MM.1S (cell line): Measurements from ENCODE around the gene RUNX1.

Experiments used
- DNase-seq: peaks from one replicate; pipeline ENCODE4 v3.0.0-alpha.2; 2015
- H2AFZ ChIP-seq: fragments of 300-600 bp; sonication (generic); 2 replicates; pipeline ENCODE4 v1.6.0; 2016; ENCODE audit warnings: antibody characterized with exemption, low read length
- H3F3A ChIP-seq: fragments of 300-600 bp; sonication (generic); 2 replicates; pipeline ENCODE4 v1.6.1; 2016; ENCODE audit warnings: mild to moderate bottlenecking, antibody characterized with exemption, low read length, moderate library complexity, mixed read lengths; ENCODE audit not compliant: insufficient read depth
- H3K27ac ChIP-seq: fragments of 300-600 bp; sonication (generic); 2 replicates; pipeline ENCODE4 v1.5.1; 2016; ENCODE audit warnings: mild to moderate bottlenecking, low read length
- H3K27me3 ChIP-seq: fragments of 300-600 bp; sonication (generic); replicated peaks from 2 replicates; pipeline ENCODE4 v1.6.0; 2016; ENCODE audit warnings: low read length; ENCODE audit not compliant: insufficient read depth
- H3K36me3 ChIP-seq: fragments of 300-600 bp; sonication (generic); replicated peaks from 2 replicates; pipeline ENCODE4 v1.6.1; 2016; ENCODE audit warnings: mild to moderate bottlenecking, low read length, mixed read lengths; ENCODE audit not compliant: insufficient read depth
- H3K4me1 ChIP-seq: fragments of 300-600 bp; sonication (generic); 2 replicates; pipeline ENCODE4 v1.6.1; 2016; ENCODE audit warnings: low read length, mixed read lengths
- H3K4me2 ChIP-seq: fragments of 300-600 bp; sonication (generic); 2 replicates; pipeline ENCODE4 v1.6.0; 2016; ENCODE audit warnings: low read depth, low read length
- H3K4me3 ChIP-seq: fragments of 300-600 bp; sonication (generic); 2 replicates; pipeline ENCODE4 v1.5.1; 2016; ENCODE audit warnings: low read length, mixed read lengths
- H3K79me2 ChIP-seq: fragments of 300-600 bp; sonication (generic); 2 replicates; pipeline ENCODE4 v1.6.1; 2016; ENCODE audit warnings: mixed run types, low read length, mixed read lengths
- H3K9ac ChIP-seq: fragments of 300-600 bp; sonication (generic); 2 replicates; pipeline ENCODE4 v1.6.1; 2016; ENCODE audit warnings: low read length, mixed read lengths
- H3K9me2 ChIP-seq: fragments of 300-600 bp; sonication (generic); replicated peaks from 2 replicates; pipeline ENCODE4 v1.6.1; 2016; ENCODE audit warnings: mild to moderate bottlenecking, low read length, mixed read lengths; ENCODE audit not compliant: insufficient read depth
- H3K9me3 ChIP-seq: fragments of 300-600 bp; sonication (generic); replicated peaks from 2 replicates; pipeline ENCODE4 v1.6.1; 2016; ENCODE audit warnings: mild to moderate bottlenecking, low read length, mixed read lengths; ENCODE audit not compliant: insufficient read depth
- H4K20me1 ChIP-seq: fragments of 300-600 bp; sonication (generic); 2 replicates; pipeline ENCODE4 v1.6.1; 2016; ENCODE audit warnings: mild to moderate bottlenecking, low read length, moderate library complexity, mixed read lengths; ENCODE audit not compliant: insufficient read depth
- EZH2 ChIP-seq: fragments of 300-600 bp; sonication (generic); optimal IDR thresholded peaks from 2 replicates; pipeline ENCODE3; 2017; ENCODE audit warnings: low read depth, mild to moderate bottlenecking, antibody characterized with exemption, low read length, mixed read lengths
- EZH2phosphoT487 ChIP-seq: fragments of 300-600 bp; sonication (generic); IDR thresholded peaks from 2 replicates; pipeline ENCODE4 v1.6.1; 2018; ENCODE audit warnings: antibody characterized with exemption, low read length
- TF ChIP-seq, protein P1 (sequence below): fragments of 300-600 bp; sonication (generic); IDR thresholded peaks from 2 replicates; pipeline ENCODE4 v1.5.1; 2016; ENCODE audit warnings: antibody characterized with exemption, low read length, mixed read lengths

The RUNX1 gene

GRCh38 chr21:34774750-34775149 is 274.4 kb downstream of the RUNX1 start:
- H4K20me1 ChIP-seq, result no peaks in the 10 kb centered on the region
- no peaks in the 10 kb centered on the region for H3K27me3 ChIP-seq
- H3K36me3 ChIP-seq, result no peaks in the 10 kb centered on the region
- H3K27ac ChIP-seq, result no peak overlapping the region
- H3K9me2 ChIP-seq, result no peaks in the 10 kb centered on the region
- H3F3A ChIP-seq, result no peaks in the 10 kb centered on the region
- H3K4me3 ChIP-seq, result no peak overlapping the region
- H3K9ac ChIP-seq, result no peak overlapping the region
- DNase-seq, result no peak
- no peaks in the 10 kb centered on the region for H3K4me1 ChIP-seq
- TF ChIP-seq, protein P1, sequence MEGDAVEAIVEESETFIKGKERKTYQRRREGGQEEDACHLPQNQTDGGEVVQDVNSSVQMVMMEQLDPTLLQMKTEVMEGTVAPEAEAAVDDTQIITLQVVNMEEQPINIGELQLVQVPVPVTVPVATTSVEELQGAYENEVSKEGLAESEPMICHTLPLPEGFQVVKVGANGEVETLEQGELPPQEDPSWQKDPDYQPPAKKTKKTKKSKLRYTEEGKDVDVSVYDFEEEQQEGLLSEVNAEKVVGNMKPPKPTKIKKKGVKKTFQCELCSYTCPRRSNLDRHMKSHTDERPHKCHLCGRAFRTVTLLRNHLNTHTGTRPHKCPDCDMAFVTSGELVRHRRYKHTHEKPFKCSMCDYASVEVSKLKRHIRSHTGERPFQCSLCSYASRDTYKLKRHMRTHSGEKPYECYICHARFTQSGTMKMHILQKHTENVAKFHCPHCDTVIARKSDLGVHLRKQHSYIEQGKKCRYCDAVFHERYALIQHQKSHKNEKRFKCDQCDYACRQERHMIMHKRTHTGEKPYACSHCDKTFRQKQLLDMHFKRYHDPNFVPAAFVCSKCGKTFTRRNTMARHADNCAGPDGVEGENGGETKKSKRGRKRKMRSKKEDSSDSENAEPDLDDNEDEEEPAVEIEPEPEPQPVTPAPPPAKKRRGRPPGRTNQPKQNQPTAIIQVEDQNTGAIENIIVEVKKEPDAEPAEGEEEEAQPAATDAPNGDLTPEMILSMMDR, result no peak
- no peak for TF ChIP-seq EZH2
- TF ChIP-seq EZH2phosphoT487, result no peak
- no peak overlapping the region for H2AFZ ChIP-seq
- no peak overlapping the region for H3K4me2 ChIP-seq
- H3K9me3 ChIP-seq, result no peaks in the 10 kb centered on the region
- H3K79me2 ChIP-seq, result no peaks in the 10 kb centered on the region

DNA sequence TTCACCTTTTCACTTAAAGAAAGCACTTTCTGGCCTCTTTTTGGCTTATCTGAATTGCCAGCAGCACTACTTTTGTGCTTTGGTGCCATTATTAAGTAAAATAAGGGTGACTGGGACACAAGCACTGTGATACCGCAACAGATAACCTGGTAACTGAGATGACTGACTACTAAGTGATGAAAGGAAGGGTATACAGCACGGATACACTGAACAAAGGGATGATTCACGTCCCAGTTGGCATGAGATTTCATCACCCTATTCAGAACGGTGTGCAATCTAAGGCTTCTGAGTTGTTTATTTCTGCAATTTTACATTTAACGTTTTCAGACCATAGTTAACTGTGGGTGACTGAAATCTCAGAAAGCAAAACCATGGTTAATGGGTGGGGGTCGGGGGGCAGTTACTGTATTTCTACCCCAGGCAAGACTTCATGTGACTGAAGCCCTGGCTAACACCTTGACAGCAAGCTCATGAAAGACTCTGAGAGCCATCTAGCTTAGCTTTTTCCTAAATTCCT is 277.5 kb downstream of the RUNX1 start:
- H3K4me2 ChIP-seq, result no peak overlapping the region
- H4K20me1 ChIP-seq, result no peaks in the 10 kb centered on the region
- H3K9ac ChIP-seq, result no peak overlapping the region

GRCh38 chr21:34770576-34770975 is 278.5 kb downstream of the RUNX1 start:
- Histone ChIP-seq H3K9me3 (no peaks in the 10 kb centered on the region), H3K4me3 (no peak overlapping the region), H2AFZ (no peak overlapping the region), H3K4me1 (no peaks in the 10 kb centered on the region), H3K27me3 (no peaks in the 10 kb centered on the region), H3F3A (no peaks in the 10 kb centered on the region), H4K20me1 (no peaks in the 10 kb centered on the region), H3K9ac (no peak overlapping the region), H3K9me2 (no peaks in the 10 kb centered on the region), H3K27ac (no peak overlapping the region), H3K36me3 (no peaks in the 10 kb centered on the region), H3K4me2 (no peak overlapping the region), H3K79me2 (no peaks in the 10 kb centered on the region)
- TF ChIP-seq EZH2, result no peak
- TF ChIP-seq, protein P1, result no peak
- TF ChIP-seq EZH2phosphoT487, result no peak
- no peak for DNase-seq

More for the DNA sequence above, 277.5 kb downstream of the RUNX1 start:
- no peak for DNase-seq
- H2AFZ ChIP-seq, result no peak overlapping the region
- H3K9me2 ChIP-seq, result no peaks in the 10 kb centered on the region
- no peaks in the 10 kb centered on the region for H3K27me3 ChIP-seq
- no peak overlapping the region for H3K27ac ChIP-seq
- H3K9me3 ChIP-seq, result no peaks in the 10 kb centered on the region
- no peaks in the 10 kb centered on the region for H3K79me2 ChIP-seq
- H3K36me3 ChIP-seq, result no peaks in the 10 kb centered on the region
- TF ChIP-seq EZH2phosphoT487 (no peak), EZH2 (no peak)
- TF ChIP-seq, protein P1, result no peak
- H3K4me3 ChIP-seq, result no peak overlapping the region
- H3F3A ChIP-seq, result no peaks in the 10 kb centered on the region
- H3K4me1 ChIP-seq, result no peaks in the 10 kb centered on the region
